Lower lobe of right lung (tissue), 2 donors: Measurements from ENCODE around the gene LHX2. TPM values are rescaled to one million over a fixed set of nuclear protein-coding genes. Genes with fewer than 3 reads are reported as not detected.

Experiments
- ATAC-seq, 2 donors: fragments of 200-7000 bp; cut with Tn5 transposase; one replicate each; pipeline ENCODE4 v1.9.1; 2020 to 2022; ENCODE audit warnings: mild to moderate bottlenecking in 2 of 2, moderate library complexity in 2 of 2
- DNase-seq: peaks from one replicate; pipeline ENCODE4 v3.0.0-alpha.2; 2020
- H3K27ac ChIP-seq: fragments of 200-600 bp; one replicate; pipeline ENCODE4 v1.8.0; 2022
- H3K27me3 ChIP-seq: fragments of 200-600 bp; one replicate; pipeline ENCODE4 v1.8.0; 2022; ENCODE audit warnings: low read depth
- H3K36me3 ChIP-seq: fragments of 200-600 bp; one replicate; pipeline ENCODE4 v1.8.0; 2022; ENCODE audit warnings: mild to moderate bottlenecking
- H3K4me1 ChIP-seq: fragments of 200-600 bp; one replicate; pipeline ENCODE4 v1.8.0; 2022
- H3K4me3 ChIP-seq: fragments of 200-600 bp; one replicate; pipeline ENCODE4 v1.8.0; 2022; ENCODE audit warnings: mild to moderate bottlenecking
- H3K9me3 ChIP-seq: fragments of 200-600 bp; one replicate; pipeline ENCODE4 v1.8.0; 2022
- CTCF ChIP-seq: fragments of 200-600 bp; IDR thresholded peaks from one replicate; pipeline ENCODE4 v1.8.0; 2022; ENCODE audit warnings: antibody characterized with exemption, mild to moderate bottlenecking
- intact Hi-C: fragments of 100-400 bp; cut with DNase I; formaldehyde crosslinking; loops from one replicate; pipeline ENCODE4 v1.11.0; 2022
- total RNA-seq: library from RNA; stranded (reverse); fragmentation: NEBNext Ultra II Directional; extraction: Animal tissue kit (Norgen Biotek cat#: 25700); gene quantifications from one replicate; pipeline ENCODE4 v1.2.1, GENCODE V29; 2021
- donor health status: DM: no; HTN: yes; CAD: no; lungs with severe emphysema.

Gene LHX2
- total RNA-seq, 1 donor from 2014 or later, result not detected

GRCh38 chr9:124040935-124041816 is 29.6 kb downstream of the LHX2 start:
- Histone ChIP-seq H3K4me1 (peaks cover 29% of the 10 kb centered on the region), H3K9me3 (no peaks in the 10 kb centered on the region), H3K27me3 (peaks cover 93% of the 10 kb centered on the region), H3K36me3 (no peaks in the 10 kb centered on the region), H3K27ac (no peak overlapping the region), H3K4me3 (peak overlapping the region; percentile 46)
- DNase-seq, result peak; percentile 62
- intact Hi-C loops, result no loop called here
- TF ChIP-seq CTCF, result peak; percentile 97
- peak; percentile 73 to 82 for ATAC-seq

GRCh38 chr9:124041817-124042116 is 30.2 kb downstream of the LHX2 start:
- no peak overlapping the region for H3K4me3 ChIP-seq
- peaks cover 87% of the 10 kb centered on the region for H3K27me3 ChIP-seq

DNA sequence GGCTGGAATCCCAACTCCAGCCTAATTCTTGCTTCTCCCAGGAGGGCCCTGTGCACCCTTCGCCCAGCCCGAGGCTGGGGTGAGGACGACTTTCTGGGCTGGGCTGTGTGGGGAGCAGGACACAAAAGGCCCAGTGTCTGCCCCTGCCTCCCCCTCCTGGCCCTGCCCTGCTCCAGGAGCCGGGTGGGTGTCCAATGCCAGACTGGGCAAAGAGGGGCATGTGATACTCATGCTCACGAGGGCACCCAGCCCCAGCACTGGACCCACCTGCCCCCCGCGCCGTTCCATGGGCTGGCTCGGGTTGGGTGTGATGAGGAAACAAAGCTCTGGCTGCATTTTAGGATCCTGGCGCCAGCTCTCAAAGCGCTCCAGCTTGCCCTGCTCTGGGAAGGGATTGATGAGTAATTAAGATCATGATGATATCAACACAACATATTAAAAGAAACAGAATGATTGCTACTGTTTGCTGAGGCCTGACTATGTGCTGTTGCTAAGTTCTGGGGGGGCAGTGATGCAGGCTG is 30.7 kb downstream of the LHX2 start:
- Histone ChIP-seq H3K27ac (no peak overlapping the region), H3K9me3 (no peaks in the 10 kb centered on the region), H3K27me3 (peaks cover 82% of the 10 kb centered on the region), H3K4me3 (no peak overlapping the region), H3K36me3 (no peaks in the 10 kb centered on the region), H3K4me1 (peaks cover 29% of the 10 kb centered on the region)
- TF ChIP-seq CTCF, result no peak
- ATAC-seq (no peak), DNase-seq (no peak)
- intact Hi-C loops, result no loop called here

More at GRCh38 chr9:124041817-124042116, 30.2 kb downstream of the LHX2 start:
- H3K4me1 ChIP-seq, result peaks cover 29% of the 10 kb centered on the region
- H3K9me3 ChIP-seq, result no peaks in the 10 kb centered on the region
- H3K27ac ChIP-seq, result no peak overlapping the region
- no peak for TF ChIP-seq CTCF
- no peak for ATAC-seq
- DNase-seq, result no peak
- H3K36me3 ChIP-seq, result no peaks in the 10 kb centered on the region
- intact Hi-C loops, result no loop called here

- no peak for ATAC-seq
Observed at GRCh38 chr9:124044448-124044847, 32.9 kb downstream of the LHX2 start.

More at GRCh38 chr9:124044448-124044847, 32.9 kb downstream of the LHX2 start:
- no peak for DNase-seq
- H3K27ac ChIP-seq, result no peak overlapping the region
- intact Hi-C loops, result no loop called here
- no peak for TF ChIP-seq CTCF
- no peak overlapping the region for H3K4me3 ChIP-seq
- H3K27me3 ChIP-seq, result peaks cover 62% of the 10 kb centered on the region
- no peaks in the 10 kb centered on the region for H3K36me3 ChIP-seq
- peaks cover 29% of the 10 kb centered on the region for H3K4me1 ChIP-seq
- no peaks in the 10 kb centered on the region for H3K9me3 ChIP-seq
